ENCODE results near the gene FGFR3.

The FGFR3 gene

GRCh38 chr4:1773754-1774153, 19.3 kb upstream of the FGFR3 start:
- TF ChIP-seq, protein P1, sequence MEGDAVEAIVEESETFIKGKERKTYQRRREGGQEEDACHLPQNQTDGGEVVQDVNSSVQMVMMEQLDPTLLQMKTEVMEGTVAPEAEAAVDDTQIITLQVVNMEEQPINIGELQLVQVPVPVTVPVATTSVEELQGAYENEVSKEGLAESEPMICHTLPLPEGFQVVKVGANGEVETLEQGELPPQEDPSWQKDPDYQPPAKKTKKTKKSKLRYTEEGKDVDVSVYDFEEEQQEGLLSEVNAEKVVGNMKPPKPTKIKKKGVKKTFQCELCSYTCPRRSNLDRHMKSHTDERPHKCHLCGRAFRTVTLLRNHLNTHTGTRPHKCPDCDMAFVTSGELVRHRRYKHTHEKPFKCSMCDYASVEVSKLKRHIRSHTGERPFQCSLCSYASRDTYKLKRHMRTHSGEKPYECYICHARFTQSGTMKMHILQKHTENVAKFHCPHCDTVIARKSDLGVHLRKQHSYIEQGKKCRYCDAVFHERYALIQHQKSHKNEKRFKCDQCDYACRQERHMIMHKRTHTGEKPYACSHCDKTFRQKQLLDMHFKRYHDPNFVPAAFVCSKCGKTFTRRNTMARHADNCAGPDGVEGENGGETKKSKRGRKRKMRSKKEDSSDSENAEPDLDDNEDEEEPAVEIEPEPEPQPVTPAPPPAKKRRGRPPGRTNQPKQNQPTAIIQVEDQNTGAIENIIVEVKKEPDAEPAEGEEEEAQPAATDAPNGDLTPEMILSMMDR (IDR thresholded peaks at IDR 0.05; ENCODE audit: low read length, missing control alignments), result no peak
- DNase-seq (ENCODE audit: low read depth), result no peak
- H3K4me3 ChIP-seq (replicated peaks; ENCODE audit: low read depth, low read length), result no peak overlapping the region

DNA sequence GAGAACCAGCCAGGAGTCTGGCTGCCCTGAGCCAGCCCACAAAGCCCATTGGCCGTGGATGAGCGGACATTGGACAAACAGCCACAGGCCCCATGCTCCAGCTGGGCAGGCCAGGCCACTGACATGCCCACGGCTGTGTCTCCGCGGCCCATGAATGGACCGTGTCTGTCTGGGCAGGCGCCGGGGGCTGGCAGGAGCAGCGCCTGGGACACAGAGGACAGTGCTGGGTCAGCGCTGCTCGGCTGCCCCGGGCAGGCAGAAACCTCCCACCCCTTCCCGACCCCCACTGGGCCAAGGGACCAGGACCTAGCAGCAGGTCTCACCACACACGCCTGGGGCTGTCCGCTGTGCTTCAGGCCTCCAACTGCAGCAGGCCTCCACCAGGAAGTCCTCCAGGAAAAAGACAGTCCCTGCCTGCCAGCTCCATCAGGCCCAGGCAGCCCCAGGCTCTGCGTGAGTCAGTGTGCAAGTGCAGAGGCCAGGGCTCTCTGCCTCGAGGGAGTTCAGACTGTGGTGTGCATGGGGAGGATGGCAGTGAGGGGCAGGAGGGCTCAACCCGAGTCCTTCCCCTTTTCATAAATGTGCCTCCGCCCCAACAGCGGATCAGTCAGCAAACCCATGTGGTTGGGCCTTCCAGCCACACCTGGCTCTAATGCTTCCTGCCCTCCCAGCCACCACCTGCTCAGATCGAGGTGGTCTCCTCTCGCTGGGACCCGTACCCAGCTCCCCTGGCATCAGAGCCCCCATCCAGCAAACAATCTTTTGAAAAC, 17.2 kb upstream of the FGFR3 start:
- DNase-seq (ENCODE audit: low read depth), result no peak
- no peak overlapping the region for H3K4me3 ChIP-seq (replicated peaks; ENCODE audit: low read depth, low read length)

DNA sequence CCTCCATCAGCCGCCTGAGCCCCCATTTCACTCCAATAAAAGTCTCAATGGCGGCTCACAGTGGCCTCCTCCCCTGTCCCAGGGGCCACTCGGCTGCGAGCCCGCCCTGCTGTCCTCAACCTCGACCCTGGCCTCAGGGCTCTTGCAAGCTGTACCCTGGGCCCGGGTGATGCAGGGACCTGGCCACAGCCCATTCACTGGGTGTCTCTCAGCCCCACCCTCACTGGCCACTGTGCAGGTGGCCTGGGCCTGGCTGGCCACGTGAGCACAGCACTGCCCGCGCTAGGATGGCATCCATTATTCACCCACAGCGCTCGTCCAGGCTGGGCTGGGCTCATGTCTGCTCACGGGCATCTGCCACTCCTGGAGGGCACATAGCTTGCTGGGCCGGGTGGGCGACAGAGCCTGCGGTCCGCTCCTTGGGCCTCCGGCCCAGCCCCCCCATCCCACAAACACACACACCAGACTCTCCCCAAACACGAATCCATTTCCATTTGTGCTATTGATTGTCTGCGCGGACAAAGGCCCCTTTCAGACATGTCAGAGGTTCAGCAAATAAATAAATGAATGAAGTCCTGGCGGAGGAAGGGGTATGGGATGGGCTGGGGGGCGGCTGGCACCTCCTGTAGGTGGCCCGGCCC, 16.5 kb upstream of the FGFR3 start:
- H3K4me3 ChIP-seq (replicated peaks; ENCODE audit: low read depth, low read length), result no peak overlapping the region
- TF ChIP-seq, protein P1 (IDR thresholded peaks at IDR 0.05; ENCODE audit: low read length, missing control alignments), result no peak
- no peak for DNase-seq (ENCODE audit: low read depth)

More for the DNA sequence above, 17.2 kb upstream of the FGFR3 start:
- TF ChIP-seq, protein P1 (IDR thresholded peaks at IDR 0.05; ENCODE audit: low read length, missing control alignments), result no peak

DNA sequence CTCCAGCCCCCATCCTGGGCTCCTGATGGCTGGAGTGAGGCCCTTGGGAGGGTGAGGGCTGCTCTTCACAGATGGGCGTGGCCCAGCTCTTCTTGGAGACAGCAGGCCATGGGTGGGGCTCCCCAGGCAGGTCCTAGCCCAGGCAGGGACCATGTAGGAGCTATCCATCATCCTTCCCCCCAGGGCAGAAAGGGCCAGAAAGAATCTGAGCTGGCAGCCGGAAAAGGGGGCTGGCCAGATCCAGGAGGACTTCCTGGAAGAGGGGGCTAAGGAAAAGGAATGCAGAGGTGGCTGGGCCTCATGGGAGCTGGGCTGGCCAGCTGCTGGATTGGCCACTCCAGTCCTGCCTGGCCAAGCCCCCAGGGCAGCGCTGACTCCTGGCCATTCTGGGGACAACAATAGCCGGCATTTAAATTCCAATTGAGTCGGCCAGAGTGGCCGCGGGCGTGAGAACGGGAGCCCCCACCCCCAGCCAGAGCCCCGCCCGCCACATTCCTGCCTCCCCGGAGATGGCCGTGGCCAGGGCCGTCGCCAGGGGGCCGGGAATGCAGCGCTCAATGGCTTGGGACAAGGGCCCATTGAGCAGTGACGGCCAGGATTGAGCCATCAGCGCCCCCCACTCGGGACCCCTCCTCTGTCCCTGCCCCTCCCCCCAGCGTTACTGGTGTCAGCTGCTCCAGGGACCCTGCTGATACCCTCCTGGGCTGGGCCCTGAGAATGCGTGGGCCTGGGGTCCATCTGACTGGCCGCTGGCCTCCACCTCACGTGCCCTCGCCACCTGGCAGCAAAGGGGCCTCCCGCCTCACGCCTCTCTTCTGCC, 15.1 kb upstream of the FGFR3 start:
- peak; percentile 20 for DNase-seq (ENCODE audit: low read depth)
- TF ChIP-seq, protein P1 (IDR thresholded peaks at IDR 0.05; ENCODE audit: low read length, missing control alignments), result peak; percentile 0
- H3K4me3 ChIP-seq (replicated peaks; ENCODE audit: low read depth, low read length), result no peak overlapping the region

GRCh38 chr4:1778642-1779392, 14.3 kb upstream of the FGFR3 start:
- no peak overlapping the region for H3K4me3 ChIP-seq (replicated peaks; ENCODE audit: low read depth, low read length)
- TF ChIP-seq, protein P1 (IDR thresholded peaks at IDR 0.05; ENCODE audit: low read length, missing control alignments), result no peak
- DNase-seq (ENCODE audit: low read depth), result no peak

DNA sequence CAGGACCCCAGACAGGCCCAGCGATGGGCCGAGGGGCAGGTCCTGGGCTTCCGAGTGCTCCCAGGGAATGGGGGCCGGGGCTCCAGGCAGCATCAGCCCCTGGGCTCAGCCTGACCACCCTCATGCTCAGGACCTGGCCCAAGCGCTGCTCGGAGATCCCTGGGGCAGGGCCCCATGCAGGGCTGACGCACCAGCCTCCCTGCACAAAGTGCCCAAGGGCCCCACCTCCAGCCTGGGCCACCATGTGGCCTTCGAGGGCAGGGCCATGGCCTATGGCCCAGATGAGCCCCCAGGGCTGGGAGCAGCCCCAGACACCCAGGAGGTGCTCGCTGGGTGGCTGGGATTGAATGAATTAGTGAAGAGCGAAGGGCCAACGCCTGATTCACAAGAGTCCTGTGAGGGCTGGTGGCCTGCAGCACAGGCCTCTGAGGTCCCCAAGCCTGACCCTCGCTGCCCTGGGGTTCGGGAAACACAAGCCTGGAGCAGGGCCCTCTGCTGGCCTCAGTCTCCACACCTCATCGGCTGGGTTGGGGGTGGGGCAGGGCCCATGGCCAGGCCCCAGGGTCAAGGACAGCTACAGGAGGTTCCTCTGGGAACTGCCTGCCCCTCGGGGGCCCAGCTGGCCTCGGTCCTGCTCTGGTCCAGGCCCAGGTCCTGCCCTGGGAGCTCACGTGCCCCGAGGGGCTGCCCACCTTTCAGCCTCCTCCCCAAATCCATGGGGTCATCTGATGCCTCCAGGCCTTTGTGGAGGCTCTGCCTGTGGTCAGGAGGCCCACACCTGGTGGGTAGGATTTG, 13.3 kb upstream of the FGFR3 start:
- DNase-seq (ENCODE audit: low read depth), result no peak
- TF ChIP-seq, protein P1 (IDR thresholded peaks at IDR 0.05; ENCODE audit: low read length, missing control alignments), result no peak
- no peak overlapping the region for H3K4me3 ChIP-seq (replicated peaks; ENCODE audit: low read depth, low read length)
